Neural crest cell (in vitro differentiated cells): Measurements from ENCODE around the gene MYOF. TPM values are rescaled to one million over a fixed set of nuclear protein-coding genes. Genes with fewer than 3 reads are reported as not detected.

Experiments used
- DNase-seq: peaks from one replicate; pipeline ENCODE4 v3.0.0; 2021; ENCODE audit warnings: low read depth, mixed read lengths, low spot score
- H3K27ac Mint-ChIP-seq: one replicate; pipeline ENCODE4 v1.8.0; 2021; ENCODE audit warnings: mild to moderate bottlenecking, mixed read lengths; ENCODE audit not compliant: unreplicated experiment
- H3K27me3 Mint-ChIP-seq: 2 replicates; pipeline ENCODE4 v1.8.0; 2021; ENCODE audit warnings: low read depth, mild to moderate bottlenecking, mixed read lengths
- H3K36me3 Mint-ChIP-seq: 2 replicates; pipeline ENCODE4 v1.8.0; 2021; ENCODE audit warnings: low read depth, mild to moderate bottlenecking, mixed read lengths
- H3K4me1 Mint-ChIP-seq: 2 replicates; pipeline ENCODE4 v1.8.0; 2021; ENCODE audit warnings: mixed read lengths
- H3K4me3 Mint-ChIP-seq: one replicate; pipeline ENCODE4 v1.8.0; 2021; ENCODE audit warnings: mild to moderate bottlenecking, mixed read lengths
- H3K9me3 Mint-ChIP-seq: 2 replicates; pipeline ENCODE4 v1.8.0; 2021; ENCODE audit warnings: mixed read lengths
- CTCF ChIP-seq: fragments of 200-600 bp; sonication (generic); conservative IDR thresholded peaks from 2 replicates; pipeline ENCODE4 v1.5.0; 2021; ENCODE audit warnings: antibody characterized with exemption, mild to moderate bottlenecking
- total RNA-seq: library from RNA; stranded (reverse); gene quantifications from 2 replicates; pipeline ENCODE4 v1.2.1, GENCODE V29; 2021

MYOF gene
- total RNA-seq, 1 donor from 2014 or later, result 4.0 TPM

- Mint-ChIP-seq H3K4me1 (no peaks in the 10 kb centered on the region), H3K27ac (no peak overlapping the region), H3K9me3 (no peaks in the 10 kb centered on the region), H3K4me3 (no peak overlapping the region), H3K27me3 (no peaks in the 10 kb centered on the region), H3K36me3 (no peaks in the 10 kb centered on the region)
- no peak for DNase-seq
- TF ChIP-seq CTCF, result peak; percentile 83
Measured at GRCh38 chr10:93352638-93353383, 129.3 kb downstream of the MYOF start.

GRCh38 chr10:93346694-93347093 is 135.4 kb downstream of the MYOF start:
- Mint-ChIP-seq H3K4me3 (no peak overlapping the region), H3K4me1 (peaks cover 6% of the 10 kb centered on the region), H3K27ac (peak overlapping the region; percentile 20), H3K36me3 (no peaks in the 10 kb centered on the region), H3K27me3 (no peaks in the 10 kb centered on the region), H3K9me3 (no peaks in the 10 kb centered on the region)
- DNase-seq, result no peak
- no peak for TF ChIP-seq CTCF

- H3K4me3 Mint-ChIP-seq, result no peak overlapping the region
- H3K9me3 Mint-ChIP-seq, result no peaks in the 10 kb centered on the region
- no peaks in the 10 kb centered on the region for H3K36me3 Mint-ChIP-seq
- TF ChIP-seq CTCF, result no peak
- H3K27me3 Mint-ChIP-seq, result no peaks in the 10 kb centered on the region
- peaks cover 6% of the 10 kb centered on the region for H3K4me1 Mint-ChIP-seq
- no peak for DNase-seq
- no peak overlapping the region for H3K27ac Mint-ChIP-seq
Measured at GRCh38 chr10:93346108-93346507, 136.0 kb downstream of the MYOF start.

GRCh38 chr10:93344691-93345090 is 137.4 kb downstream of the MYOF start:
- H3K27ac Mint-ChIP-seq, result no peak overlapping the region
- H3K27me3 Mint-ChIP-seq, result no peaks in the 10 kb centered on the region
- no peak overlapping the region for H3K4me3 Mint-ChIP-seq
- no peak for DNase-seq
- no peaks in the 10 kb centered on the region for H3K36me3 Mint-ChIP-seq
- no peak for TF ChIP-seq CTCF
- H3K9me3 Mint-ChIP-seq, result no peaks in the 10 kb centered on the region
- H3K4me1 Mint-ChIP-seq, result peaks cover 6% of the 10 kb centered on the region

GRCh38 chr10:93342921-93343320 is 139.2 kb downstream of the MYOF start:
- Mint-ChIP-seq H3K36me3 (no peaks in the 10 kb centered on the region), H3K9me3 (no peaks in the 10 kb centered on the region), H3K4me1 (peaks cover 6% of the 10 kb centered on the region), H3K27ac (no peak overlapping the region), H3K27me3 (no peaks in the 10 kb centered on the region), H3K4me3 (no peak overlapping the region)
- no peak for TF ChIP-seq CTCF
- DNase-seq, result no peak
